Measurements from ENCODE around the gene SNX1.
"Not testable (repeated sequence)": the region's sequence is repeated elsewhere in the genome, so short reads cannot be mapped to it uniquely, and the experiment has no call there.

Gene SNX1

DNA sequence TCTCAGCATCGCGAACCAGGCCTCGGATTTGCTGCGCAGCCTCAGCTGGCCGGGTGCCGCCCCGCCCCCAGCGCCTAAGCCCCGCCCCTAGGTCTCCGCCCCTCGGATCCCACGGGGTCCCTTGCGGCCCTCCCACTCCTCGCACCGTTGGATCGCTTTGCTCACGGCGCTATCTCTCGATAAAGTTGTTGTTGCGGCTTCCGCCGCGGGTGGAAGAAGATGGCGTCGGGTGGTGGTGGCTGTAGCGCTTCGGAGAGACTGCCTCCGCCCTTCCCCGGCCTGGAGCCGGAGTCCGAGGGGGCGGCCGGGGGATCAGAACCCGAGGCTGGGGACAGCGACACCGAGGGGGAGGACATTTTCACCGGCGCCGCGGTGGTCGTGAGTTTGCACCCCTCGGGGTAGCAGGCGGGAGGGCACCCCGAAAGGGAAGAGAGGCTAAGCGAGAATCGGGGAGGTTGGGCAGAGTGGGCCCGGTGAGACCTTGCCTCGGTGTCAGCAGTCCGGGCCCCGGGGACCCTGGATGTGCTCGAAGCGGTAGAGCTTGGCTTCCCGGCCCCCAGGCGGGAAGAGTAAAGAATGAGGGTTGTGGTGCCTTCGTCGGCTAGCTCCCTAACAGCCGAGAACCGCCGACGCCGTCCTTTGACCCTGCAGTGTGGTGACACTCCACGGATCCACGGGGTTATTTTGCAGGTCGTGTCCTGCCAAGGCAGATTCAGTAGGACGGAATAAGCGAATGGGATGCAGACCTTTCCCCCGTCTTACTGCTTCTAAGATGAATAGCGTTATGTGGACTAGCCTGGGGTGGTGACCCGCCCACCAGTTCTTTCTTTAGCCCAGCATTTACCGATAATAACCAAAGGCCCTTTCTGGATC is at the start of gene SNX1:
Gene SNX1, plus strand, starts transcription at position 188 of the 873 bp plus-strand sequence. Its CDS starts 32 bp downstream, at position 220.
- peak; percentile 94 for DNase-seq

DNA sequence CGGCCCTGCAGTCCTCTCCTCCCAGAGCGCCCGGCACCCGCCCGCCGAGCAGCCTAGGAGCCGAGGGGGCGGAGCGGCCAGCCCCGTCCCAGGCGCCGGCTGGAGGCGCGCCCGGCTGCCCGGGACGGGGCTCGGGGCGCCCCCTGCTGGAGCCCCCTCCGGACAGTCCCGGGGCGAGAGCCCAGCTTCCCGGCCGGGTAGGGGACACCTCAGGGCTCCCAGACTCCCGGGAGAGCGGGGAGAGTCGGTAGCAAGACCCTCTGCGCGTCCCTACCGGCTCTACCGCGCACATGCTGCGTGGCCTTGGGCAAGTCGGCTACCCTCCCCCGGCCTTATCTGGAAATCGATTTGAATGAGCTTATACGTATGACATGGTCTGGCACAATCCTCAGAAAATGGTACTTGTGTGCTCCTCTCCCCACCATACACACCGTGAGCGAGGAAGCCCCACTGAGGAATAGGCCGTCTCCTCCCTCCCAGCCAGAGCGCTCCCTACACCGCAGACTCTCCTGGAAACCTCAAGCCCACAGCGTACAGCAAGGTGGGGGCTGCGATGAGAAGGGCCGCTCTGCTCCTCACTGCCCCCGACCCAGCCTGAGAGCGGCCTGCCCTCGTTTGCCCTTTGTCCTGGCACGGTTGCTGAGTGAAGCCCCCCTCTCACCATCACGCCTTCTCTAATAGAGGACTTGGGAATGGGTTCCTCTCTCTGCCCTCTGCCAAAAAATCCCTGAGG is 49.2 kb upstream of the SNX1 start, which contains the start of gene DAPK2:
Gene DAPK2, minus strand, starts transcription at position 65 of the 733 bp plus-strand sequence. CDS start 6,224 bp downstream, outside the sequence.
- DNase-seq: peak; percentile 76

GRCh38 chr15:64048781-64049460 is 46.9 kb upstream of the SNX1 start:
- DNase-seq: no peak

- DNase-seq: no peak
Observed at GRCh38 chr15:64050281-64051092, 45.3 kb upstream of the SNX1 start.

- DNase-seq: no peak
Observed at GRCh38 chr15:64051093-64051402, 44.7 kb upstream of the SNX1 start.

DNA sequence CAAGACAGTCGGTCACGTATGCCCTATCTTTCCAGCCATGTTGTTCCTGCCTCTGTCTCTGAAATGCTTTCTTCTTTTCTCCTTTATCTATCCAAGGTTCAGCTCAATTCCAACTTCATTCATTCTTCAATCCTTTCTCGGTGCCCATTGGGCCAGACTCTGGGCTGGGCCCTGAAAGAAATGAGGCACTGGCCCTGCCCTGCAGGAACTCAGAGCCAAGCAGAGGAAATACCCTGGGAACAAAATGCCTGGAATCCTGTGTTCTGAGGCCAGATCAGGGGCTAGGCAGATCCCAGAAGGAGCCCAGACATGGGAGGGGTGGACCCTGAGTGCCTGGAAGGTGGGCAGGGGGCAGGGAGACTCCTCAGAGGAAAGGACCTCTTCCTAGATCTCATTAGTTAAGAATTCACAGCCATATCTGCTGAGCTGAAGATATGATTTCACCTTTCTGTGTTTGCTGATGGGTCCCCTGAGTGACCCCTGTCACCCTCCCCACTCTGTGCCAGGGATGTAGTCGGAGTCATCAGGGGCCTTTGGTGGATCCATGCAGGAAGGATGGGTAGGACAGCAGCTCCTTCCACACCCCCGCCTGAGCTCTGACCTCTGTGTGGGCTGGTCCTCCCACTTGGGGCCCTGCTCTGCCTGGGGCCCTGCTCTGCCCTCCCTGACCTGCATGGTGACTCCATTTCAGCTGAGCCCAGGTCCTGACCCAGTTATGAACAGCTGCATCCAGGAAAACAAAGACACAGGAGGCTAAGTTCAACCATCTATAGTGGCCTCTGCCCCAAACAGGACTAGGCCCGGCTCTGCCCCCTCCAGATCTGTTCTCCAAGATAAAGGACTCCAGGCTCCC is 44.1 kb upstream of the SNX1 start:
- DNase-seq: no peak

DNA sequence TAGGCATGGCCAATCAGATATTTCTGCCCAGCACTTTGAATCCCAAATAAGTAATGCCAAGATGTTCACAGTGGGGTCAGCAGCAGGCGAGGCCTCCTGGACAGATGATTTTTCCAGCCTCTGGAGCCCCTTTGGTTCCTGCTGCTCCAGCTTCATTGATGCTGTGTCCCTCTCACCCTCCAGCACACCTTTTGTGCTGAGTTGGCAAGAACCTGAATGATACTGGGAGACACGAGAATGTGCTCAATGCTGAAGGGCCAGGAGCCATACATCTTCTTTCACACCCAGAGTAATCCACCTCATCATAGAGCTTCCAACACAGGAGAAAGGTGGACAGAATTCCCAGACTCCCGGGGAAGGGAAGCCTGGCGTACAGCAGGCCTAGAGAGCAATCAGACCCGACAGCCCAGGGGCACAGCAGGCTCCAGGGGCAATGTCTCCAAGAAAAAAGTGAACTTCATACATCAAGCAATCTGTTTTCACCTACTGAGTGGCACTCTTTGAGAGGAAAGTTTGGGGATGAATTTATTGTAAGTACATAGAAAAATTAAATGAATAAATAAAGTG is 42.8 kb upstream of the SNX1 start:
- DNase-seq: no peak

DNA sequence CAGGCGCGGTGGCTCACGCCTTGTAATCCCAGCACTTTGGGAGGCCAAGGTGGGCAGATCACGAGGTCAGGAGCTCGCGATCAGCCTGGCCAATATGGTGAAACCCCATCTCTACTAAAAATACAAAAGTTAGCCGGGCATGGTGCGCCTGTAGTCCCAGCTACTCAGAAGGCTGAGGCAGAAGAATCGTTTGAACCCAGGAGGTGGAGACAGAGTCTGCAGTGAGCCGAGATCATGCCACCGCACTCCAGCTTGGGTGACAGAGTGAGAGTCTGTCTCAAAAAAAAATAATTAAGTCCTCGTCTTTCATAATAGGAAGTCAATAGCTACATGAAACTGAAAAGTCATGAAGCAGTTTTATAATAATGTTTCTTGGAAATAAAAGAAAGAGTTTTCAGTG is 42.1 kb upstream of the SNX1 start:
- not testable (repeated sequence) for DNase-seq

DNA sequence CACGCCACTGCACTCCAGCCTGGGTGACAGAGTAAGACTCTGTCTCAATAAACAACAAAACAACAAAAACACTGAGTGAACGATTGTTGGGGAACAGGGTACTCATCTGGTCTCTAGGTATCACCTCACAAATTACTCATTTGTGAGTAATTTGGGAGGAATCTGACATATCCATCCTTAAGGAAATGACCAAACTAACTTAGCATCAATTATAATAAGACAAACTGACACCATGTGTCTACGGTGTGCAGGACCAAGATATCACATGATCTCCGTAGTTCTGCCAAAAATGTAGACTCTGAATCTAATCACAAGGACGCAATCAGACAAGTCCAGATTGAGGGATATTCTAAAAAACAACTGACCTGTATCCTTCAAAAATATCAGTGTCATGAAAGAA is 37.5 kb upstream of the SNX1 start:
- peak; percentile 36 for DNase-seq

DNA sequence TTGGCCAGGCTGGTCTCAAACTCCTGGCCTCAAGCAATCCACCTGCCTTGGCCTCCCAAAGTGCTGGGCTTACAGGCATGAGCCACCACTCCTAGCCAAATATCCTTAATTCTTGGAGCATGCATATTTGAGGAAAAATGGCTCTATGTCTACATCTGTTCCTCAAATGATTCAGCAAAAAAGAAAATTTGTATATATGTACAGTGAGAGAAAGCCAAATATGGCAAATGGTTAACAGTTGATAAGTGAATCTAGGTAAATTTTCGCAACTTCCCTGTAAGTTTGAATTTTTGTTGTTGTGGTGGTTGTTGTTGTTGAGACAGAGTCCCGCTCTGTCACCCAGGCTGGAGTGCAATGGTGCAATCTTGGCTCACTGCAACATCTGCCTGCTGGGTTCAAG is 36.7 kb upstream of the SNX1 start:
- DNase-seq: not testable (repeated sequence)

- DNase-seq: no peak
Observed at GRCh38 chr15:64060716-64061115, 35.1 kb upstream of the SNX1 start.

GRCh38 chr15:64066451-64066850 is 29.3 kb upstream of the SNX1 start:
- peak; percentile 8 for DNase-seq

GRCh38 chr15:64067564-64068030 is 28.2 kb upstream of the SNX1 start:
- peak; percentile 68 for DNase-seq

GRCh38 chr15:64068133-64068532 is 27.6 kb upstream of the SNX1 start:
- DNase-seq: no peak

DNA sequence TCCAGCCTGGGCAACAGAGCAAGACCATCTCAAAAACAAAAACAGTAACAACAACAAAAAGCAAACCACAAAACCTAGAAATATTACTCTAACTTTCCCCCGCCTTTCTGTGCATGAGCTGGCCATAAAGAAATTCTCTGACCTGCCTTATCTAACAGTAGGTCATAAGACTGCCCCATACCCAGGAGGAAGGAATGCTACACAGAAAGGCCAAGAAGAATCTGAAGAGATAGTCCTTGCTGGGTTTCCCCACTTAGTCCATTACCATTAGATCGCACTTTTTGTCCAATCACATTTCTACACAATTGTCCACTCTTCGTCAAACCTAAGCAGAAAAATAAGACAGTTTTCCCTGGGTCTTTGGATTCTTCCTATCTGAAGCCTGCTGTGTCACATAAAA is 25.7 kb upstream of the SNX1 start:
- DNase-seq: no peak

GRCh38 chr15:64070965-64071851 is 24.6 kb upstream of the SNX1 start:
- peak; percentile 85 for DNase-seq

DNA sequence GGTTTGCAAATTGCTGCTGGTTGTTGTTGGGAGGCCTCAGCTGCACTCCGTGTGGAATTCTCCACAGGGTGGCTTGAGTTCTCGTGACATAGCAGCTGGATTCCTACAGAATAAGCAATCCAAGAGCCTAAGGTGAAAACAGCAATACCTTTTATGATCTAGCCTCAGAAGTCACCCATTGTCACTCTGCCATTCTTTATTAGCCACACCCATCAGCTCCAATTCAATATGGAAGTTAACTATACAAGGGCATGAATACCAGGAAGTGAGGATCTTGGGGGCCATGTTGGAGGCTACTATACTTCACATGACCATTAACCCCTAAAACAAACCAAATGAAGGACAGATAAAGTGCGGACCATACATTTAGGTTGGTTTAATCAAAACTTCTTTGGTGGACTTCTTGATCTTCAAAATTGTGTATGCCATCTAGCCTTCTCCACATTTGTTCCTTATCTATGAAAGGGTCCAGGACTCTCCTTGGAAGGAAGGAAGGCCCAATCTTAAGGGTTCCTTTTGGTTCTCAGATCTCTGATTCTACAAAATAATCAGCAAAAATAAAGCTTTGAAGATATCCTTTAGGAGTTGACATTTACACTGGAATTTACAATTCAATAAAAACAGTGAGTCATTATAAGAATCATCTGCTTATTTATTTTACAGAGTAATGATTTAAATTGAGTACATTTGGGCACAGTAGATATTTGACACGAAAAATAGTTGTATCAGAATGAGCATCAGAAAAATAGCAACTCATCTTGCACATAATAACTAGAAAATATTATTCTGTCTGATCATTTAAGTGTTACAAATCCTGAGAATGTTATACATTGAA is 23.6 kb upstream of the SNX1 start:
- no peak for DNase-seq

DNA sequence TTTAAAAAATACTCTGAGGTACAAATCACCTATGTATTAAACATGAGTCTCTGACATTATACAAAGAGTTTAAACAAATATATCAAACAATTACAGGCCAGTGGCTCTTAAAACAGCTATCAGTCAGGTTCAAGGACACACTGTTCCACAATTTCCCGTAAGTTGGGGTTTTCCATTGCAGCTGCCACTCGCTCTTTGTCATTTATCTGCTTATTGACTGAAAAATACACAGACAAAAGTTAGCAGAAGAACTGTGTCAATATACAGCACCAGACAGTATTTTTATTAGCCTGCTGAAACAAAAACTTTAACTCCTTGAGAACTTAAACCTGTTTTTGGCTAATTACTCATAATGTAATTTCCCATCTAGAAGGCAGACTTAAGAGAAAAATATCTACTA is 23.0 kb upstream of the SNX1 start:
- DNase-seq: no peak

- not testable (repeated sequence) for DNase-seq
Observed at GRCh38 chr15:64073496-64073895, 22.3 kb upstream of the SNX1 start.
